RWPE1 (cell line): ENCODE measurements around the gene GLIPR1L1.

Experiments
- CTCF ChIA-PET: fragments of 350-600 bp; sonication (Branson Sonifier 250); formaldehyde crosslinking; extraction: SDS; loops from one replicate; lab custom pipeline; 2021; lab: Yijun Ruan, JAX
- POLR2A ChIA-PET: fragments of 400-600 bp; formaldehyde crosslinking; extraction: SDS; loops from one replicate; lab custom pipeline; 2020; ENCODE audit warnings: antibody characterized with exemption; ENCODE audit not compliant: low non-redundant PET; lab: Yijun Ruan, JAX
- DNase-seq: peaks from one replicate; pipeline ENCODE4 v3.0.0; 2012; ENCODE audit warnings: low spot score
- H3K27ac ChIP-seq: fragments of 450-650 bp; 2 replicates; pipeline ENCODE4 v1.5.1; 2017
- TF ChIP-seq, protein P1 (sequence below): fragments of 450-650 bp; conservative IDR thresholded peaks from 2 replicates; pipeline ENCODE4 v1.5.1; 2017; ENCODE audit warnings: low read depth, mild to moderate bottlenecking

The GLIPR1L1 gene

DNA sequence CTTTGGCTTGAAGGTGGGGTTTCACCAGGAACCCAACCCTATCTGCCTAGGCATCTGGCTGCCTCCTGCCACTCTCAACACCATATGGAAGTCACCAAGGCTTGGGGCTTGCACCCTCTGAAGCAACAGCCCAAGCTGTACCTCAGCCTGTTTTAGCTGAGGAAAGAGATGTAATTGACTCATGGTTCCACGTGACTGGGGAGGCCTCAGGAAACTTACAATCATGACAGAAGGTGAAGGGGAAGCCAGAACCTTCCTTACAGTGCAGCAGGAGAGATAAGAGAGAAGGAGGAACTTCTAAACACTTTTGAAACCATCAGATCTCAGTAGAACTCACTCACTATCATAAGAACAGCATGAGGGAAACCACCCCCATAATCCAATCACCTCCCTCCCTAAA lies 26.9 kb downstream of the GLIPR1L1 start:
- CTCF ChIA-PET, result no interaction called here
- DNase-seq, result no peak
- no peak overlapping the region for H3K27ac ChIP-seq
- TF ChIP-seq, protein P1, sequence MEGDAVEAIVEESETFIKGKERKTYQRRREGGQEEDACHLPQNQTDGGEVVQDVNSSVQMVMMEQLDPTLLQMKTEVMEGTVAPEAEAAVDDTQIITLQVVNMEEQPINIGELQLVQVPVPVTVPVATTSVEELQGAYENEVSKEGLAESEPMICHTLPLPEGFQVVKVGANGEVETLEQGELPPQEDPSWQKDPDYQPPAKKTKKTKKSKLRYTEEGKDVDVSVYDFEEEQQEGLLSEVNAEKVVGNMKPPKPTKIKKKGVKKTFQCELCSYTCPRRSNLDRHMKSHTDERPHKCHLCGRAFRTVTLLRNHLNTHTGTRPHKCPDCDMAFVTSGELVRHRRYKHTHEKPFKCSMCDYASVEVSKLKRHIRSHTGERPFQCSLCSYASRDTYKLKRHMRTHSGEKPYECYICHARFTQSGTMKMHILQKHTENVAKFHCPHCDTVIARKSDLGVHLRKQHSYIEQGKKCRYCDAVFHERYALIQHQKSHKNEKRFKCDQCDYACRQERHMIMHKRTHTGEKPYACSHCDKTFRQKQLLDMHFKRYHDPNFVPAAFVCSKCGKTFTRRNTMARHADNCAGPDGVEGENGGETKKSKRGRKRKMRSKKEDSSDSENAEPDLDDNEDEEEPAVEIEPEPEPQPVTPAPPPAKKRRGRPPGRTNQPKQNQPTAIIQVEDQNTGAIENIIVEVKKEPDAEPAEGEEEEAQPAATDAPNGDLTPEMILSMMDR, result no peak
- POLR2A ChIA-PET, result no interaction called here

DNA sequence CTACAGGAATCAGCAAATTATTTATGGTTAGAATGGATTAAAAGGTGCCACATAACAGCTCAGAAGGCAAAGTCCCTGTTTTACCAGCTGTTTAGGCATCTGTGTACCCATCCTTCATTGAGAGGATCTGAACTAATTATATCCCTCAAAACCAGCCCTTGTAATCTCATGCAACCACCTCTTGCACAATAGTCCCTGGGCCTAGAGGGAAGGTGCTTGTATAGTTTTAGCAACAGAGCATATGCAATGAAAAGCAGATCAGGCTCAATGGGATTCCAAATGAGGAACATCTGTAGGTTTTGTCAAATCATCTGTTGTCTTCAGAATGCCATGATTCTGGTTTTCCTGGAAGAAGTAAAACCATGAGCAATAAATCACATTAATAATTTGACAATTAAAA lies 30.4 kb downstream of the GLIPR1L1 start:
- DNase-seq, result no peak
- POLR2A ChIA-PET, result no interaction called here

DNA sequence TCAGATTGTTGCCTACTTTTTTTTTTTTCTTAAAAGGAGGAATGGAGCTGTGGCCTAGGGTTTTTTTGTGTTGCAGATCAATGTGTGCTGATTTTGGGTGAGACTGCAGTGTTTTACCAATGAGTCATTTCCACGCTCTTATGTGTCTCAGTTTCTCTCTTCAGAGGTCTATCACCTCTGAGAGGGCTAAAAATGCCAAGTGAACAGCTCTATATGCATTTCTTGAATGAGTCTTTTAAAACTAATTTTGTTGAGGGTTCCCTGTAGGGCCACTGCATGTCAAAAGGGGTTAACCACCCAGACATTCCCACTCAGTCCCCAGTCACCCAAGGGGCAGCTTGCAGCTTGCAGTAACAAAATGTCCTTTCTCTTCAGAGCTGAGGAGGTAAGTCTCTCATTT lies 32.2 kb downstream of the GLIPR1L1 start:
- CTCF ChIA-PET, result interaction anchor here (0.6 kb wide), 1 partner anchor 594 kb away, joined by 3 read pairs; no protein-coding TSS in a partner anchor

More for the DNA sequence above, 30.4 kb downstream of the GLIPR1L1 start:
- TF ChIP-seq, protein P1, result no peak
- no peak overlapping the region for H3K27ac ChIP-seq
- CTCF ChIA-PET, result interaction anchor here (0.6 kb wide), 1 partner anchor 33 kb away, joined by 3 read pairs; no protein-coding TSS in a partner anchor

DNA sequence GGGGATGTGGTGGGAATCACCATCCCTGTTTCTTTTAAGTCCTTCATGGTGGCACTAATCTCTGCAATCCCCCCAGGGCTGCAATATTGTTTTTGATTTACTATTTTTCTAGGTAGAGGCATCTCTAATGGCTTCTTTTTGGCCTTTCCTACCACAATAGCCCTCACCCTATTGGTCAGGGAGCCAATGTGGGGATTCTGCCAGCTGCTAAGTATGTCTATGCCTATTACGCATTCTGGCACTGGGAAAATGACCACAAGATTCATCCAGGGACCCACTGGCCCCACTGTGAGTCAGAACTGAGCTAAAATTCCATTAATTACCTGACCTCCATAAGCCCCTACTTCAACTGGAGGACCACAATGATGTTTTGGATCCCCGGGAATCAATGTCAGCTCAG lies 40.5 kb downstream of the GLIPR1L1 start:
- ChIA-PET CTCF (no interaction called here), POLR2A (no interaction called here)
- no peak overlapping the region for H3K27ac ChIP-seq
- TF ChIP-seq, protein P1, result no peak
- DNase-seq, result no peak

More for the DNA sequence above, 32.2 kb downstream of the GLIPR1L1 start:
- TF ChIP-seq, protein P1, result no peak
- no peak for DNase-seq
- no peak overlapping the region for H3K27ac ChIP-seq
- POLR2A ChIA-PET, result no interaction called here

DNA sequence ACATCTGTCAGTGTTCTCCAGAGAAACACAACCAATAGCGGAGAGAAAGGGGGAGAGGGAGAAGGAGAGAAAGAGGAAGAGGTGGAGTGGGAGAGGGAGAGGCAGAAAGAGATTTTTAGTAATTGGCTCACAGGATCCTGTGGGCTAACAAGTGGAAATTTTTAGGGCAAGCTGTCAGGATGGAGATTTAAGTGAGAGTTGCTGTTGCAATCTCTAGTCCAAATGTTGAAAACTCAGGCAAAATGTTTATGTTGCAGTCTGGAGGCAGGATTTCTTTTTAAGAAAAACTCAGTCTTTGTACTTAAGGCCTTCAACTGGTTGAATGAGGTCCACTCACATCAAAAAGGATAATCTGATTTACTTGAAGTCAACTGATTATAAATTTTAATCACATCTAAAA lies 43.9 kb downstream of the GLIPR1L1 start:
- TF ChIP-seq, protein P1, result no peak
- no peak overlapping the region for H3K27ac ChIP-seq
- ChIA-PET POLR2A (no interaction called here), CTCF (interaction anchor here (0.6 to 0.7 kb wide), 2 partner anchors 43 to 1336 kb away, joined by 4 to 6 read pairs; no protein-coding TSS in a partner anchor)
- DNase-seq, result no peak

DNA sequence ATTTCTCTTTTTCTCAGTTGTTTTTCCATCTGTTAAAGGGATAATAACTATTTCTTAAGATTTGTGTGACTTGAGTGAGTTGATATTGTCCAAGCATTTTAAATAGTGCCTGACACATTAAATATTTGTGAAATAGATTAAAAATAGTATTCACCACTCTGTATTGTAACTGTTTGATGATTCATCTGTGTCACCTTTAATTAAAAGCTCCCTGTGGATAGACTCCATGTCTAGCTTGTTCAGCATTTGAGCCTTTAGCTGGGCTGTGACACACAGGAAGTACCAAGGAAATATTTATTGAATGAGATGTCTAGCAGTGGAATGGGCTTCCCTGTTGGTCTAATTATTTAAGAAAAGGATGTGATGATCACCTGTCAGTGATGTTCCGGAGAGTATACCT lies 54.6 kb downstream of the GLIPR1L1 start:
- CTCF ChIA-PET, result interaction anchor here (0.9 kb wide), 1 partner anchor 22 kb away, joined by 6 read pairs; no protein-coding TSS in a partner anchor
- no peak overlapping the region for H3K27ac ChIP-seq
- TF ChIP-seq, protein P1, result no peak
- peak; percentile 13 for DNase-seq
- POLR2A ChIA-PET, result no interaction called here
